GM12878 (cell line): ENCODE results near the gene IQCH. TPM values are rescaled to one million over a fixed set of nuclear protein-coding genes. Genes with fewer than 3 reads are reported as not detected.

Experiments
- ATAC-seq: fragments of 200-7000 bp; cut with Tn5 transposase; 3 replicates; pipeline ENCODE4 v1.9.1; 2020; ENCODE audit warnings: mild to moderate bottlenecking, moderate library complexity
- BruUV-seq: library from RNA; stranded (reverse); fragments of 400-500 nt; replicated peaks from 2 replicates; lab custom pipeline; 2021; lab: Mats Ljungman, UMichigan
- CTCF ChIA-PET: fragments of 300-600 bp; sonication (Branson Sonifier 250); formaldehyde crosslinking; extraction: SDS; loops from one replicate; lab custom pipeline; 2021; ENCODE audit warnings: inconsistent platforms; lab: Yijun Ruan, JAX
- POLR2A ChIA-PET: fragments of 350-600 bp; formaldehyde crosslinking; extraction: SDS; loops from one replicate; lab custom pipeline; 2021; ENCODE audit warnings: inconsistent platforms; lab: Charles Lee
- RAD21 ChIA-PET: fragments of 300-600 bp; sonication (Branson Sonifier 250); formaldehyde crosslinking; loops from one replicate; lab custom pipeline; 2023; ENCODE audit warnings: antibody characterized with exemption; ENCODE audit not compliant: unreplicated experiment; lab: Charles Lee
- SMC1A ChIA-PET: fragments of 300-600 bp; sonication (Branson Sonifier 250); formaldehyde crosslinking; loops from one replicate; lab custom pipeline; 2023; ENCODE audit not compliant: unreplicated experiment, uncharacterized antibody; lab: Charles Lee
- DNase-seq: peaks from one replicate; pipeline ENCODE4 v3.0.0-alpha.2; 2011; ENCODE audit warnings: low read depth, low spot score
- FAIRE-seq: peaks from 3 replicates; lab custom pipeline; 2011; peaks lifted over from hg19 to GRCh38; lab: Jason Lieb, UNC
- H2AFZ ChIP-seq: 2 replicates; pipeline ENCODE4 v1.6.0; 2011; ENCODE audit warnings: low read depth, low read length, control low read depth; ENCODE audit not compliant: control insufficient read depth
- H3K27ac ChIP-seq: 2 replicates; pipeline ENCODE4 v1.5.1; 2011; ENCODE audit warnings: control low read depth; ENCODE audit not compliant: control insufficient read depth, insufficient read depth
- H3K27me3 ChIP-seq, 2 experiments: replicated peaks in 1 of 2; 2 replicates each; pipeline versions ENCODE4 v1.6.0 to v1.6.1; 2011; ENCODE audit warnings: low read length in 1 of 2; ENCODE audit not compliant: control insufficient read depth in 2 of 2, insufficient read depth in 2 of 2
- H3K36me3 ChIP-seq, 2 experiments: 2 replicates each; pipeline ENCODE4 v1.5.1; 2011; ENCODE audit warnings: low read length in 1 of 2; ENCODE audit not compliant: control insufficient read depth in 2 of 2, insufficient read depth in 2 of 2
- H3K4me1 ChIP-seq: 2 replicates; pipeline ENCODE4 v1.6.1; 2011; ENCODE audit warnings: mild to moderate bottlenecking, low read length, moderate library complexity, mixed read lengths; ENCODE audit not compliant: control insufficient read depth, insufficient read depth
- H3K4me2 ChIP-seq: 2 replicates; pipeline ENCODE4 v1.6.0; 2011; ENCODE audit warnings: control low read depth; ENCODE audit not compliant: control insufficient read depth, insufficient read depth
- H3K4me3 ChIP-seq: fragments of 200-600 bp; sonication (generic); 2 replicates; pipeline ENCODE4 v1.5.1; 2016
- H3K79me2 ChIP-seq: 2 replicates; pipeline ENCODE4 v1.6.0; 2011; ENCODE audit warnings: low read length; ENCODE audit not compliant: control insufficient read depth, insufficient read depth
- H3K9ac ChIP-seq: 2 replicates; pipeline ENCODE4 v1.8.0; 2011; ENCODE audit warnings: low read length, control low read depth, mixed read lengths; ENCODE audit not compliant: control insufficient read depth, insufficient read depth
- H3K9me3 ChIP-seq: replicated peaks from 3 replicates; pipeline ENCODE4 v1.5.1; 2011; ENCODE audit warnings: mild to moderate bottlenecking, low read length; ENCODE audit not compliant: control insufficient read depth, insufficient read depth
- H4K20me1 ChIP-seq: 2 replicates; pipeline ENCODE4 v1.6.0; 2011; ENCODE audit not compliant: control insufficient read depth, insufficient read depth
- ATF7 ChIP-seq: fragments of 450-650 bp; IDR thresholded peaks from 2 replicates; pipeline ENCODE4 v1.6.1; 2016; ENCODE audit warnings: low read depth, mild to moderate bottlenecking
- BHLHE40 ChIP-seq, 2 experiments: fragments of 450-650 bp in 1 of 2; IDR thresholded peaks; 2 replicates each; pipeline ENCODE4 v1.6.1; 2011 to 2017; ENCODE audit warnings: low read depth in 2 of 2, borderline replicate concordance in 1 of 2, improper control_type of control experiment in 1 of 2, low read length in 1 of 2, mild to moderate bottlenecking in 1 of 2
- JUNB ChIP-seq: IDR thresholded peaks from 2 replicates; pipeline ENCODE4 v1.6.1; 2016; ENCODE audit warnings: antibody characterized with exemption, mild to moderate bottlenecking
- LARP7 ChIP-seq: fragments of 450-650 bp; IDR thresholded peaks from 2 replicates; pipeline ENCODE4 v1.6.1; 2017; ENCODE audit warnings: mild to moderate bottlenecking
- MTA2 ChIP-seq: fragments of 450-650 bp; IDR thresholded peaks from 2 replicates; pipeline ENCODE4 v1.6.1; 2016; ENCODE audit warnings: low read depth, mild to moderate bottlenecking, moderate library complexity
- NRF1 ChIP-seq: conservative IDR thresholded peaks from 2 replicates; pipeline ENCODE4 v1.6.1; 2011; ENCODE audit warnings: mild to moderate bottlenecking, low read depth, low read length, improper control_type of control experiment
- SRF ChIP-seq, 2 experiments: IDR thresholded peaks; 2 replicates each; pipeline ENCODE4 v1.6.1; 2011; ENCODE audit warnings: low read depth in 2 of 2, low read length in 2 of 2, mild to moderate bottlenecking in 1 of 2, moderate library complexity in 1 of 2
- SUPT20H ChIP-seq: IDR thresholded peaks from 2 replicates; pipeline ENCODE4 v1.6.1; 2011; ENCODE audit warnings: low read depth, mild to moderate bottlenecking, low read length, moderate library complexity, borderline replicate concordance; ENCODE audit not compliant: control insufficient read depth
- TAF1 ChIP-seq: IDR thresholded peaks from 2 replicates; pipeline ENCODE4 v1.6.1; 2011; ENCODE audit warnings: mild to moderate bottlenecking, low read depth, low read length, borderline replicate concordance
- ZSCAN29 ChIP-seq: fragments of 450-650 bp; IDR thresholded peaks from 2 replicates; pipeline ENCODE4 v1.6.1; 2017; ENCODE audit warnings: mild to moderate bottlenecking, moderate library complexity
- WGBS: methylation state at CpG from one replicate; pipeline ENCODE4 v1.1.6; 2016; ENCODE audit warnings: low lambda C conversion rate; ENCODE audit not compliant: insufficient replicate concordance, insufficient coverage; ENCODE audit errors: missing lambda C conversion rate; 5-methylcytosine and 5-hydroxymethylcytosine counted together
- in situ Hi-C: fragments of 300-500 bp; cut with MboI; formaldehyde crosslinking; loops from 9 replicates; pipeline ENCODE4 v1.14.3; 2018; ENCODE audit warnings: mixed read lengths
- intact Hi-C: fragments of 100-400 bp; cut with micrococcal nuclease; formaldehyde crosslinking; loops from one replicate; pipeline ENCODE4 v1.14.2; 2022; ENCODE audit not compliant: unreplicated experiment
- polyA plus RNA-seq, 11 experiments: library from polyadenylated mRNA; depleted of rRNA in 4 of 11; unstranded in 6 of 11; stranded (reverse) in 5 of 11; fragments of >200 nt; fragmentation: Nextera tagmentation in 4 of 11; fragmentation: Illumina TruSeq in 1 of 11; extraction: Ambion mirVana in 4 of 11; extraction: Trizol in 1 of 11; gene quantifications; 1 replicate in 1 of 11; 2 replicates in 10 of 11; pipeline versions ENCODE4 v1.2.1 to v1.2.3, GENCODE V29; 2011 to 2016; ENCODE audit warnings: inconsistent platforms in 2 of 11, missing spikeins in 2 of 11, low read depth in 1 of 11
- total RNA-seq, 4 experiments: library from RNA; depleted of rRNA in 3 of 4; stranded (reverse); fragments of >200 nt in 3 of 4; fragmentation: Illumina TruSeq in 1 of 4; extraction: Trizol in 1 of 4; gene quantifications; 2 replicates each; pipeline versions ENCODE4 v1.2.1 to v1.2.3, GENCODE V29; 2013 to 2021

The IQCH gene
- total and polyA plus RNA-seq, 10 of the 15 experiments (the other 5 are each of a cell fraction or from before 2014, with no cell fraction given), result 0.29 to 1.3 (median 0.99) TPM

DNA sequence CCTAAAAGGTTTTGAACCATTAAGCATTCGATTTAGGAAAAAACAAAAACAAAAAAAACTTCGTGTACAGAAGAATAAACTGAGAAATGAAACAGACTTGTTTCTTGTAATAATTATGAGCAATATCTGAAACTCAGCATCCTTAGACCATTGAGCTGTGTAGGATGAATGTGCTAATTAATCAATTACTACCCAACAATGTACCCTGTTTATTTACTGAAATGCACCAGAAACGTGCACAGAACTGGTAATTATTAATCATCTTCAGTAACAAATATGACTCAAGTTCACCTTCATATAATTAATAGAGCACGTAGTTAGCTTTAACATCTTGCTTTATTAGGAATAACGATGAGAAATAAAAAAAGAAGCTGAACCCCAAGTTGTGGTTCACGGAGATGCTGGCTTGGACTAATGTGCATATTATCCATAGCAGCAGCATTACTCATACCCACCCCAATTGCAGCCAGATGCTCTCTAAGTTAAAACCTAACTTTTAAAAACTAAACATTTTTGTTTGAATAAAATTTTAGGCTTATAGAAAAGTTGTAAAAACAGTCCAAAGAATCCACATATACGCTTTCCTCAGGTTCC lies 256.1 kb downstream of the IQCH start:
- H3K9me3 ChIP-seq, result no peaks in the 10 kb centered on the region
- no peak overlapping the region for H3K4me2 ChIP-seq
- FAIRE-seq (no peak), DNase-seq (no peak), ATAC-seq (peak; percentile 71)
- ChIA-PET RAD21 (interaction anchor here (0.6 to 1.1 kb wide), 4 partner anchors 9 to 328 kb away, joined by 3 to 5 read pairs (median 3); no protein-coding TSS in a partner anchor), POLR2A (interaction anchor here (0.6 to 0.8 kb wide), 2 partner anchors 26 to 520 kb away, joined by 3 to 6 read pairs; no protein-coding TSS in a partner anchor), CTCF (interaction anchor here (0.7 to 1.6 kb wide), 3 partner anchors 10 to 46 kb away, joined by 3 to 6 read pairs (median 5); partner anchors contain the start of gene C15orf61), SMC1A (interaction anchor here (0.9 to 1.9 kb wide), 4 partner anchors 9 to 234 kb away, joined by 3 to 7 read pairs (median 4); no protein-coding TSS in a partner anchor)
- H3K36me3 ChIP-seq, result peaks cover 0 to 6% of the 10 kb centered on the region in 2 experiments; a peak in 1 of 4 replicates
- intact Hi-C loops (no loop called here), in situ Hi-C loops (no loop called here)
- H3K4me1 ChIP-seq, result peaks cover 17% of the 10 kb centered on the region
- H3K79me2 ChIP-seq, result no peaks in the 10 kb centered on the region
- WGBS, result 77% methylated on average over 7 of the region's 7 CpGs
- no peak overlapping the region for H3K9ac ChIP-seq
- no peak overlapping the region for H3K27ac ChIP-seq
- BruUV-seq, result no TSS peak
- no peak overlapping the region for H3K4me3 ChIP-seq
- no peaks in the 10 kb centered on the region for H4K20me1 ChIP-seq
- no peak overlapping the region for H2AFZ ChIP-seq
- TF ChIP-seq TAF1 (no peak), BHLHE40 (IDR thresholded peaks at IDR 0.05; ENCODE audit: borderline replicate concordance in 1 of 2, low read depth in 2 of 2, low read length in 1 of 2) (peak; percentile 66 to 84; a peak in 3 of 4 replicates), MTA2 (peak; percentile 83)
- no peaks in the 10 kb centered on the region for H3K27me3 ChIP-seq

DNA sequence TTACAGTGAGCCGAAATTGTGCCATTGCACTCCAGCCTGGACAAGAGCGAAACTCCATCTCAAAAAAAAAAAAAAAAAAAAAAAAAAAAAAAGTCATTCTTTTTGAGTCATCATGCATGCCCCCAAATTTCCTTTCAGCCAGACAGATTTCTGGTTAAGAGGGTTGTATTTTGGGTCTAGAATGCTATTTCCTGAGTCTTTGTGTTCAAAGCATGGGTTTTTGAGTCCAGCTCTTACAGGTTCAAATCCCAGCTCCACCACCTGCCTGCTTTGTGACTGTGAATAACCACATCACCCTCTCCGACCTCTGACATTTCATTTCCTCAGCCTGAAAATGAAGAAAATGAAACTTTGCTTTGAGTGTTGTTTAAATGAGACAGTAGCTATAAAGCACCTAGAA lies 257.0 kb downstream of the IQCH start:
- intact Hi-C loops, result no loop called here
- Histone ChIP-seq H3K9ac (no peak overlapping the region), H3K27me3 (no peaks in the 10 kb centered on the region), H2AFZ (no peak overlapping the region)
- FAIRE-seq, result no peak
- no peak for TF ChIP-seq BHLHE40 (IDR thresholded peaks at IDR 0.05; ENCODE audit: borderline replicate concordance in 1 of 2, low read depth in 2 of 2, low read length in 1 of 2)
- TF ChIP-seq JUNB, result peak; percentile 30; the same call in 1 of the 2 replicates
- no peak for TF ChIP-seq SUPT20H
- no peak for TF ChIP-seq NRF1
- no peak for TF ChIP-seq ATF7
- TF ChIP-seq LARP7, result no peak
- no peak for TF ChIP-seq SRF (IDR thresholded peaks at IDR 0.05; ENCODE audit: low read depth in 2 of 2, low read length in 2 of 2)
- TF ChIP-seq ZSCAN29, result no peak
- TF ChIP-seq, all 136 proteins: peak for 1
- Histone ChIP-seq H3K27ac (no peak overlapping the region), H3K4me1 (peaks cover 8% of the 10 kb centered on the region), H3K36me3 (peaks cover 0 to 6% of the 10 kb centered on the region in 2 experiments; a peak in 1 of 4 replicates), H3K79me2 (no peaks in the 10 kb centered on the region), H4K20me1 (no peaks in the 10 kb centered on the region), H3K4me3 (no peak overlapping the region), H3K4me2 (no peak overlapping the region), H3K9me3 (no peaks in the 10 kb centered on the region)
- RAD21 ChIA-PET, result interaction anchor here (0.9 to 1.1 kb wide), 3 partner anchors 11 to 321 kb away, joined by 3 read pairs; no protein-coding TSS in a partner anchor
- 78% methylated on average over 1 of the region's 3 CpGs for WGBS
- BruUV-seq, result no TSS peak
- SMC1A ChIA-PET, result interaction anchor here (0.6 to 2.9 kb wide), 7 partner anchors 9 to 55 kb away, joined by 3 to 16 read pairs (median 3); no protein-coding TSS in a partner anchor
- POLR2A ChIA-PET, result interaction anchor here (0.6 to 1.2 kb wide), 4 partner anchors 9 to 519 kb away, joined by 3 to 4 read pairs (median 3); no protein-coding TSS in a partner anchor
- ATAC-seq, result peak; percentile 22
- in situ Hi-C loops, result no loop called here
- CTCF ChIA-PET, result interaction anchor here (0.6 to 1.1 kb wide), 3 partner anchors 8 to 359 kb away, joined by 3 read pairs; partner anchors contain the start of gene C15orf61
- DNase-seq, result no peak
